GM23338 (cell line): Measurements from ENCODE around the gene SLC17A7. TPM values are rescaled to one million over a fixed set of nuclear protein-coding genes. Genes with fewer than 3 reads are reported as not detected.

Experiments
- ATAC-seq: fragments of 200-7000 bp; cut with Tn5 transposase; 3 replicates; pipeline ENCODE4 v1.9.1; 2020
- DNase-seq: peaks from one replicate; pipeline ENCODE4 v3.0.0-alpha.2; 2015; ENCODE audit warnings: low spot score
- H2AFZ ChIP-seq: fragments of 200-600 bp; sonication (generic); 2 replicates; pipeline ENCODE4 v1.8.0; 2016; ENCODE audit warnings: antibody characterized with exemption, mild to moderate bottlenecking, moderate library complexity
- H3F3A ChIP-seq: fragments of 200-600 bp; sonication (generic); replicated peaks from 2 replicates; pipeline ENCODE4 v1.8.0; 2017; ENCODE audit warnings: antibody characterized with exemption, mixed run types, low read depth
- H3K27ac ChIP-seq: fragments of 200-600 bp; sonication (generic); 2 replicates; pipeline ENCODE4 v1.6.1; 2016; ENCODE audit warnings: low read depth
- H3K27me3 ChIP-seq: fragments of 200-600 bp; sonication (generic); 2 replicates; pipeline ENCODE4 v1.8.0; 2016; ENCODE audit warnings: mild to moderate bottlenecking, mixed run types, moderate library complexity; ENCODE audit not compliant: insufficient read depth
- H3K36me3 ChIP-seq: fragments of 200-600 bp; sonication (generic); 2 replicates; pipeline ENCODE4 v1.8.0; 2016; ENCODE audit warnings: mild to moderate bottlenecking; ENCODE audit not compliant: insufficient read depth
- H3K4me1 ChIP-seq: fragments of 200-600 bp; sonication (generic); 2 replicates; pipeline ENCODE4 v1.8.0; 2016; ENCODE audit warnings: mild to moderate bottlenecking, moderate library complexity; ENCODE audit not compliant: insufficient read depth
- H3K4me2 ChIP-seq: fragments of 200-600 bp; sonication (generic); 2 replicates; pipeline ENCODE4 v1.7.1; 2017; ENCODE audit warnings: mixed run types
- H3K4me3 ChIP-seq: fragments of 200-600 bp; sonication (generic); 2 replicates; pipeline ENCODE4 v1.6.1; 2016; ENCODE audit warnings: mixed run types
- H3K79me2 ChIP-seq: fragments of 200-600 bp; sonication (generic); replicated peaks from 2 replicates; pipeline ENCODE4 v1.8.0; 2017; ENCODE audit warnings: mild to moderate bottlenecking; ENCODE audit not compliant: insufficient read depth
- H3K9me2 ChIP-seq: fragments of 200-600 bp; sonication (generic); 2 replicates; pipeline ENCODE4 v1.8.0; 2017; ENCODE audit not compliant: insufficient read depth
- H4K20me1 ChIP-seq: fragments of 200-600 bp; sonication (generic); replicated peaks from 2 replicates; pipeline ENCODE4 v1.8.0; 2017; ENCODE audit warnings: mild to moderate bottlenecking; ENCODE audit not compliant: insufficient read depth
- H3K27ac Mint-ChIP-seq: 2 replicates; pipeline ENCODE4 v1.8.0; 2020; ENCODE audit warnings: inconsistent platforms, mild to moderate bottlenecking, moderate library complexity, mixed read lengths
- H3K27me3 Mint-ChIP-seq: 3 replicates; pipeline ENCODE4 v1.8.0; 2022; ENCODE audit warnings: low read depth, mild to moderate bottlenecking, moderate library complexity, mixed read lengths, inconsistent platforms; ENCODE audit not compliant: insufficient read depth, poor library complexity
- H3K36me3 Mint-ChIP-seq: 3 replicates; pipeline ENCODE4 v1.8.0; 2021; ENCODE audit warnings: low read depth, mild to moderate bottlenecking, inconsistent platforms, moderate library complexity, mixed read lengths
- H3K4me1 Mint-ChIP-seq: 3 replicates; pipeline ENCODE4 v1.8.0; 2020; ENCODE audit warnings: mild to moderate bottlenecking, inconsistent platforms, mixed read lengths
- H3K4me3 Mint-ChIP-seq: 3 replicates; pipeline ENCODE4 v1.8.0; 2021; ENCODE audit warnings: moderate library complexity, mild to moderate bottlenecking, inconsistent platforms, mixed read lengths
- H3K9me3 Mint-ChIP-seq: 3 replicates; pipeline ENCODE4 v1.8.0; 2020; ENCODE audit warnings: moderate library complexity, mild to moderate bottlenecking, inconsistent platforms, mixed read lengths
- CREB1 ChIP-seq: fragments of 250-450 bp; sonication (Bioruptor Pico); IDR thresholded peaks from 2 replicates; pipeline ENCODE4 v1.5.0; 2020; ENCODE audit warnings: low read depth, mild to moderate bottlenecking, moderate library complexity
- CTCF ChIP-seq, 2 experiments: fragments of 200-600 bp in 1 of 2; sonication (generic) in 1 of 2; conservative IDR thresholded peaks; 2 replicates each; pipeline versions ENCODE4 v1.5.1 to v1.6.1; 2016 to 2017; ENCODE audit warnings: antibody characterized with exemption in 2 of 2, low read depth in 2 of 2, mild to moderate bottlenecking in 2 of 2, moderate library complexity in 1 of 2
- EZH2 ChIP-seq: fragments of 200-600 bp; sonication (generic); IDR thresholded peaks from one replicate; pipeline ENCODE4 v1.8.0; 2017; ENCODE audit warnings: antibody characterized with exemption, mild to moderate bottlenecking, low read depth; ENCODE audit not compliant: unreplicated experiment
- EZH2phosphoT487 ChIP-seq: fragments of 200-600 bp; sonication (generic); IDR thresholded peaks from one replicate; pipeline ENCODE4 v1.8.1; 2018; ENCODE audit warnings: antibody characterized with exemption; ENCODE audit not compliant: unreplicated experiment
- JUNB ChIP-seq: IDR thresholded peaks from one replicate; pipeline ENCODE4 v1.6.1; 2016; ENCODE audit warnings: antibody characterized with exemption; ENCODE audit not compliant: unreplicated experiment
- NANOG ChIP-seq: IDR thresholded peaks from 2 replicates; pipeline ENCODE4 v1.6.1; 2016; ENCODE audit warnings: antibody characterized with exemption, borderline replicate concordance
- POLR2AphosphoS5 ChIP-seq: IDR thresholded peaks from 2 replicates; pipeline ENCODE4 v1.6.1; 2016; ENCODE audit warnings: antibody characterized with exemption, low read depth
- STAT1 ChIP-seq: IDR thresholded peaks from one replicate; pipeline ENCODE4 v1.6.1; 2016; ENCODE audit warnings: antibody characterized with exemption; ENCODE audit not compliant: unreplicated experiment
- ZNF114 ChIP-seq: fragments of 250-450 bp; sonication (Bioruptor Pico); IDR thresholded peaks from 2 replicates; pipeline ENCODE4 v1.5.0; 2020; ENCODE audit warnings: mild to moderate bottlenecking, moderate library complexity
- ZNF331 ChIP-seq: fragments of 250-450 bp; sonication (Bioruptor Pico); IDR thresholded peaks from 2 replicates; pipeline ENCODE4 v1.5.0; 2020; ENCODE audit warnings: low read depth, mild to moderate bottlenecking, moderate library complexity
- ZNF462 ChIP-seq: fragments of 250-450 bp; sonication (Bioruptor Pico); IDR thresholded peaks from 2 replicates; pipeline ENCODE4 v1.5.0; 2020; ENCODE audit warnings: mild to moderate bottlenecking, moderate library complexity
- polyA plus RNA-seq: library from polyadenylated mRNA; unstranded; fragments of >200 nt; fragmentation: Nextera tagmentation; extraction: Ambion mirVana; gene quantifications from 2 replicates; pipeline ENCODE4 v1.2.1, GENCODE V29; 2016
- total RNA-seq: library from RNA; depleted of rRNA; stranded (reverse); fragments of >200 nt; shearing (Covaris generic); gene quantifications from 2 replicates; pipeline ENCODE4 v1.2.3, GENCODE V29; 2014
- TF ChIP-seq, protein P1 (sequence below): IDR thresholded peaks from one replicate; pipeline ENCODE4 v1.6.1; 2018; ENCODE audit warnings: antibody characterized with exemption; ENCODE audit not compliant: unreplicated experiment
- TF ChIP-seq, protein P2 (sequence below): IDR thresholded peaks from 2 replicates; pipeline ENCODE4 v1.6.1; 2016; ENCODE audit warnings: antibody characterized with exemption

Gene SLC17A7
- total and polyA plus RNA-seq, 2 experiments from 2014 or later = 0.90 to 1.5 TPM

- H2AFZ ChIP-seq = no peak overlapping the region
- H4K20me1 ChIP-seq = no peaks in the 10 kb centered on the region
- peaks cover under 1% of the 10 kb centered on the region; the same call in 1 of the 2 replicates for H3K79me2 ChIP-seq
- ATAC-seq (no peak), DNase-seq (peak; percentile 35)
- Mint-ChIP-seq H3K4me3 (no peak overlapping the region), H3K36me3 (peaks cover 34% of the 10 kb centered on the region), H3K9me3 (no peaks in the 10 kb centered on the region), H3K4me1 (no peaks in the 10 kb centered on the region), H3K27me3 (peaks cover 11% of the 10 kb centered on the region), H3K27ac (no peak overlapping the region)
- no peaks in the 10 kb centered on the region for H3K9me2 ChIP-seq
- TF ChIP-seq JUNB (no peak), ZNF331 (no peak), NANOG (no peak), EZH2phosphoT487 (no peak), EZH2 (no peak), ZNF462 (CRISPR knock-in tag) (no peak), CREB1 (no peak), POLR2AphosphoS5 (no peak), CTCF (conservative IDR thresholded peaks at IDR 0.05; ENCODE audit: low read depth in 2 of 2) (no peak), ZNF114 (CRISPR knock-in tag) (no peak), STAT1 (no peak)
- TF ChIP-seq, protein P1, sequence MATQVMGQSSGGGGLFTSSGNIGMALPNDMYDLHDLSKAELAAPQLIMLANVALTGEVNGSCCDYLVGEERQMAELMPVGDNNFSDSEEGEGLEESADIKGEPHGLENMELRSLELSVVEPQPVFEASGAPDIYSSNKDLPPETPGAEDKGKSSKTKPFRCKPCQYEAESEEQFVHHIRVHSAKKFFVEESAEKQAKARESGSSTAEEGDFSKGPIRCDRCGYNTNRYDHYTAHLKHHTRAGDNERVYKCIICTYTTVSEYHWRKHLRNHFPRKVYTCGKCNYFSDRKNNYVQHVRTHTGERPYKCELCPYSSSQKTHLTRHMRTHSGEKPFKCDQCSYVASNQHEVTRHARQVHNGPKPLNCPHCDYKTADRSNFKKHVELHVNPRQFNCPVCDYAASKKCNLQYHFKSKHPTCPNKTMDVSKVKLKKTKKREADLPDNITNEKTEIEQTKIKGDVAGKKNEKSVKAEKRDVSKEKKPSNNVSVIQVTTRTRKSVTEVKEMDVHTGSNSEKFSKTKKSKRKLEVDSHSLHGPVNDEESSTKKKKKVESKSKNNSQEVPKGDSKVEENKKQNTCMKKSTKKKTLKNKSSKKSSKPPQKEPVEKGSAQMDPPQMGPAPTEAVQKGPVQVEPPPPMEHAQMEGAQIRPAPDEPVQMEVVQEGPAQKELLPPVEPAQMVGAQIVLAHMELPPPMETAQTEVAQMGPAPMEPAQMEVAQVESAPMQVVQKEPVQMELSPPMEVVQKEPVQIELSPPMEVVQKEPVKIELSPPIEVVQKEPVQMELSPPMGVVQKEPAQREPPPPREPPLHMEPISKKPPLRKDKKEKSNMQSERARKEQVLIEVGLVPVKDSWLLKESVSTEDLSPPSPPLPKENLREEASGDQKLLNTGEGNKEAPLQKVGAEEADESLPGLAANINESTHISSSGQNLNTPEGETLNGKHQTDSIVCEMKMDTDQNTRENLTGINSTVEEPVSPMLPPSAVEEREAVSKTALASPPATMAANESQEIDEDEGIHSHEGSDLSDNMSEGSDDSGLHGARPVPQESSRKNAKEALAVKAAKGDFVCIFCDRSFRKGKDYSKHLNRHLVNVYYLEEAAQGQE = no peak
- TF ChIP-seq, protein P2, sequence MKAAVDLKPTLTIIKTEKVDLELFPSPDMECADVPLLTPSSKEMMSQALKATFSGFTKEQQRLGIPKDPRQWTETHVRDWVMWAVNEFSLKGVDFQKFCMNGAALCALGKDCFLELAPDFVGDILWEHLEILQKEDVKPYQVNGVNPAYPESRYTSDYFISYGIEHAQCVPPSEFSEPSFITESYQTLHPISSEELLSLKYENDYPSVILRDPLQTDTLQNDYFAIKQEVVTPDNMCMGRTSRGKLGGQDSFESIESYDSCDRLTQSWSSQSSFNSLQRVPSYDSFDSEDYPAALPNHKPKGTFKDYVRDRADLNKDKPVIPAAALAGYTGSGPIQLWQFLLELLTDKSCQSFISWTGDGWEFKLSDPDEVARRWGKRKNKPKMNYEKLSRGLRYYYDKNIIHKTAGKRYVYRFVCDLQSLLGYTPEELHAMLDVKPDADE = no peak
- no peak overlapping the region for H3K4me2 ChIP-seq
- no peaks in the 10 kb centered on the region for H3K4me1 ChIP-seq
- H3K27ac ChIP-seq = no peak overlapping the region
- H3K4me3 ChIP-seq = no peak overlapping the region
- H3F3A ChIP-seq = 0 out of 2 replicates have a peak, but pooled peaks cover 2% of the 10 kb centered on the region
- H3K36me3 ChIP-seq = no peaks in the 10 kb centered on the region
- H3K27me3 ChIP-seq = no peaks in the 10 kb centered on the region
Observed at GRCh38 chr19:49461656-49462055, 20.3 kb upstream of the SLC17A7 start.
